GM12878 (cell line): ENCODE measurements around the gene EXOC7. TPM values are rescaled to one million over a fixed set of nuclear protein-coding genes. Genes with fewer than 3 reads are reported as not detected.

Source experiments
- ATAC-seq: fragments of 200-7000 bp; cut with Tn5 transposase; 3 replicates; pipeline ENCODE4 v1.9.1; 2020; ENCODE audit warnings: mild to moderate bottlenecking, moderate library complexity
- BruUV-seq: library from RNA; stranded (reverse); fragments of 400-500 nt; replicated peaks from 2 replicates; lab custom pipeline; 2021; lab: Mats Ljungman, UMichigan
- CTCF ChIA-PET: fragments of 300-600 bp; sonication (Branson Sonifier 250); formaldehyde crosslinking; extraction: SDS; loops from one replicate; lab custom pipeline; 2021; ENCODE audit warnings: inconsistent platforms; lab: Yijun Ruan, JAX
- POLR2A ChIA-PET: fragments of 350-600 bp; formaldehyde crosslinking; extraction: SDS; loops from one replicate; lab custom pipeline; 2021; ENCODE audit warnings: inconsistent platforms; lab: Charles Lee
- RAD21 ChIA-PET: fragments of 300-600 bp; sonication (Branson Sonifier 250); formaldehyde crosslinking; loops from one replicate; lab custom pipeline; 2023; ENCODE audit warnings: antibody characterized with exemption; ENCODE audit not compliant: unreplicated experiment; lab: Charles Lee
- SMC1A ChIA-PET: fragments of 300-600 bp; sonication (Branson Sonifier 250); formaldehyde crosslinking; loops from one replicate; lab custom pipeline; 2023; ENCODE audit not compliant: unreplicated experiment, uncharacterized antibody; lab: Charles Lee
- DNase-seq: peaks from one replicate; pipeline ENCODE4 v3.0.0-alpha.2; 2011; ENCODE audit warnings: low read depth, low spot score
- FAIRE-seq: peaks from 3 replicates; lab custom pipeline; 2011; peaks lifted over from hg19 to GRCh38; lab: Jason Lieb, UNC
- H2AFZ ChIP-seq: 2 replicates; pipeline ENCODE4 v1.6.0; 2011; ENCODE audit warnings: low read depth, low read length, control low read depth; ENCODE audit not compliant: control insufficient read depth
- H3K27ac ChIP-seq: 2 replicates; pipeline ENCODE4 v1.5.1; 2011; ENCODE audit warnings: control low read depth; ENCODE audit not compliant: control insufficient read depth, insufficient read depth
- H3K27me3 ChIP-seq, 2 experiments: replicated peaks in 1 of 2; 2 replicates each; pipeline versions ENCODE4 v1.6.0 to v1.6.1; 2011; ENCODE audit warnings: low read length in 1 of 2; ENCODE audit not compliant: control insufficient read depth in 2 of 2, insufficient read depth in 2 of 2
- H3K36me3 ChIP-seq, 2 experiments: 2 replicates each; pipeline ENCODE4 v1.5.1; 2011; ENCODE audit warnings: low read length in 1 of 2; ENCODE audit not compliant: control insufficient read depth in 2 of 2, insufficient read depth in 2 of 2
- H3K4me1 ChIP-seq: 2 replicates; pipeline ENCODE4 v1.6.1; 2011; ENCODE audit warnings: mild to moderate bottlenecking, low read length, moderate library complexity, mixed read lengths; ENCODE audit not compliant: control insufficient read depth, insufficient read depth
- H3K4me2 ChIP-seq: 2 replicates; pipeline ENCODE4 v1.6.0; 2011; ENCODE audit warnings: control low read depth; ENCODE audit not compliant: control insufficient read depth, insufficient read depth
- H3K4me3 ChIP-seq: fragments of 200-600 bp; sonication (generic); 2 replicates; pipeline ENCODE4 v1.5.1; 2016
- H3K79me2 ChIP-seq: 2 replicates; pipeline ENCODE4 v1.6.0; 2011; ENCODE audit warnings: low read length; ENCODE audit not compliant: control insufficient read depth, insufficient read depth
- H3K9ac ChIP-seq: 2 replicates; pipeline ENCODE4 v1.8.0; 2011; ENCODE audit warnings: low read length, control low read depth, mixed read lengths; ENCODE audit not compliant: control insufficient read depth, insufficient read depth
- H3K9me3 ChIP-seq: replicated peaks from 3 replicates; pipeline ENCODE4 v1.5.1; 2011; ENCODE audit warnings: mild to moderate bottlenecking, low read length; ENCODE audit not compliant: control insufficient read depth, insufficient read depth
- H4K20me1 ChIP-seq: 2 replicates; pipeline ENCODE4 v1.6.0; 2011; ENCODE audit not compliant: control insufficient read depth, insufficient read depth
- CHD2 ChIP-seq: IDR thresholded peaks from 2 replicates; pipeline ENCODE4 v1.6.1; 2011; ENCODE audit warnings: low read depth, low read length, improper control_type of control experiment, borderline replicate concordance
- CTCF ChIP-seq, 3 experiments: IDR thresholded peaks in 2 of 3; conservative IDR thresholded peaks in 1 of 3; 2 replicates each; pipeline ENCODE4 v1.5.1; 2011; ENCODE audit warnings: low read depth in 3 of 3, low read length in 3 of 3, mild to moderate bottlenecking in 3 of 3, control low read depth in 2 of 3, moderate library complexity in 2 of 3, inconsistent platforms in 1 of 3, mixed read lengths in 1 of 3; ENCODE audit not compliant: control insufficient read depth in 2 of 3, insufficient read depth in 1 of 3; ENCODE audit errors: extremely low read depth in 1 of 3
- HDAC6 ChIP-seq: fragments of 200-600 bp; sonication (generic); IDR thresholded peaks from one replicate; pipeline ENCODE4 v1.8.0; 2017; ENCODE audit warnings: antibody characterized with exemption; ENCODE audit not compliant: unreplicated experiment
- POLR2AphosphoS5 ChIP-seq: IDR thresholded peaks from 2 replicates; pipeline ENCODE4 v1.6.1; 2011; ENCODE audit warnings: mild to moderate bottlenecking, low read length, inconsistent platforms
- SRF ChIP-seq, 2 experiments: IDR thresholded peaks; 2 replicates each; pipeline ENCODE4 v1.6.1; 2011; ENCODE audit warnings: low read depth in 2 of 2, low read length in 2 of 2, mild to moderate bottlenecking in 1 of 2, moderate library complexity in 1 of 2
- TCF3 ChIP-seq: IDR thresholded peaks from 2 replicates; pipeline ENCODE4 v1.6.1; 2012; ENCODE audit warnings: low read depth, mild to moderate bottlenecking, low read length, borderline replicate concordance; ENCODE audit not compliant: insufficient read depth
- WGBS: methylation state at CpG from one replicate; pipeline ENCODE4 v1.1.6; 2016; ENCODE audit warnings: low lambda C conversion rate; ENCODE audit not compliant: insufficient replicate concordance, insufficient coverage; ENCODE audit errors: missing lambda C conversion rate; 5-methylcytosine and 5-hydroxymethylcytosine counted together
- in situ Hi-C: fragments of 300-500 bp; cut with MboI; formaldehyde crosslinking; loops from 9 replicates; pipeline ENCODE4 v1.14.3; 2018; ENCODE audit warnings: mixed read lengths
- intact Hi-C: fragments of 100-400 bp; cut with micrococcal nuclease; formaldehyde crosslinking; loops from one replicate; pipeline ENCODE4 v1.14.2; 2022; ENCODE audit not compliant: unreplicated experiment
- polyA plus RNA-seq, 11 experiments: library from polyadenylated mRNA; depleted of rRNA in 4 of 11; unstranded in 6 of 11; stranded (reverse) in 5 of 11; fragments of >200 nt; fragmentation: Nextera tagmentation in 4 of 11; fragmentation: Illumina TruSeq in 1 of 11; extraction: Ambion mirVana in 4 of 11; extraction: Trizol in 1 of 11; gene quantifications; 1 replicate in 1 of 11; 2 replicates in 10 of 11; pipeline versions ENCODE4 v1.2.1 to v1.2.3, GENCODE V29; 2011 to 2016; ENCODE audit warnings: inconsistent platforms in 2 of 11, missing spikeins in 2 of 11, low read depth in 1 of 11
- total RNA-seq, 4 experiments: library from RNA; depleted of rRNA in 3 of 4; stranded (reverse); fragments of >200 nt in 3 of 4; fragmentation: Illumina TruSeq in 1 of 4; extraction: Trizol in 1 of 4; gene quantifications; 2 replicates each; pipeline versions ENCODE4 v1.2.1 to v1.2.3, GENCODE V29; 2013 to 2021
- TF ChIP-seq, protein P1 (sequence below): fragments of 450-650 bp; IDR thresholded peaks from 2 replicates; pipeline ENCODE4 v1.6.1; 2017; ENCODE audit warnings: mild to moderate bottlenecking, moderate library complexity

EXOC7 gene
- total and polyA plus RNA-seq, 10 of the 15 experiments (the other 5 are each of a cell fraction or from before 2014, with no cell fraction given): 18.8 to 71.3 (median 48.2) TPM

DNA sequence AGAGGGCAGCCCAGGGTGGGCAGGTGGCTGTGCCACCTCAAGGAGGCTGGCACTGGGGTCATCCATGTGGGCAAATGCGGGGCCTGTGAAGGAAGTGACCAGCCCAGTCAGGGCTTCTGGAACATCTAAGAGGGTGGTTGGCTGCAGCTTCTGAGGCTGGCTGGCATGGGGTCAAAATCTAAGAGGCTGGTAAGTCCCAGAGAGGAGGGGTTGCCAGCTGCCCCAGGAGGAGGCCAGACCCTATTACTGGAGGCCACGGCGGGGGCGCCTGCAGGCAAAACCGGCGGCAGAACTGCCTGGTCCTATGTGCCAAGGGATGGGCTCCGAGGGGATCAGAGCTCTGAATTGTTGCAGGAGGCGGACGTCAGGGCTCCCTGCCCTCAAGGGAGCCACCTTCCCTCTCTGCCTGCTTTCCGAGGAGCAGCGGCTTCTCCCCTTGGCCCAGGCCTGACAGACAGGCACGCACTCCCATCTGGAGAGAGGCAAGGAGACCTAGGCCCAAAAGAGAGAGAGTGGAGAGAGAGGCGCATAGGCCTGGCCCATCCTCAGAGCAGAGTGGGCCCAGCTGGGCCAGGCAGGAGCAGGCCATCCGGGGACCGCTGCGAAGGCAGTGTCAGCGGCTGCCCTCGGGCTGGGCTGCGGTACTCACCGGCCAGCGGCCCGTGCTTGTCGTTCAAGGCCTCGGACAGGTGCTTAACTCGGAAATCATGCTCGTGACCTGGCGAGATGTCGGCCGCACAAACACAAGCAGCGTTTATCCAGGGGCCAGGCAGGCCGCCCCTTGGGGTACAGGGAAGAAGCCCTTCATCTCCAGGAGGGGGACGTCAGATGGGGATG is 13.7 kb downstream of the EXOC7 start:
- WGBS: 91% methylated on average over 23 of the region's 32 CpGs
- H2AFZ ChIP-seq: no peak overlapping the region
- H4K20me1 ChIP-seq: no peaks in the 10 kb centered on the region
- no peak overlapping the region for H3K27ac ChIP-seq
- no peak overlapping the region for H3K9ac ChIP-seq
- no peaks in the 10 kb centered on the region for H3K27me3 ChIP-seq
- DNase-seq (no peak), ATAC-seq (no peak), FAIRE-seq (no peak)
- RAD21 ChIA-PET: no interaction called here
- intact Hi-C loops: no loop called here
- H3K4me3 ChIP-seq: no peak overlapping the region
- no peak for TF ChIP-seq SRF (IDR thresholded peaks at IDR 0.05; ENCODE audit: low read depth in 2 of 2, low read length in 2 of 2)
- no peak for TF ChIP-seq TCF3
- TF ChIP-seq CHD2: no peak
- TF ChIP-seq POLR2AphosphoS5: no peak
- no peak for TF ChIP-seq CTCF (IDR thresholded peaks at IDR 0.05 in 2 of 3, conservative IDR thresholded peaks at IDR 0.05 in 1 of 3; ENCODE audit: control insufficient read depth in 2 of 3, extremely low read depth in 1 of 3, insufficient read depth in 1 of 3, low read depth in 3 of 3, low read length in 3 of 3)
- TF ChIP-seq HDAC6: no peak
- TF ChIP-seq, protein P1, sequence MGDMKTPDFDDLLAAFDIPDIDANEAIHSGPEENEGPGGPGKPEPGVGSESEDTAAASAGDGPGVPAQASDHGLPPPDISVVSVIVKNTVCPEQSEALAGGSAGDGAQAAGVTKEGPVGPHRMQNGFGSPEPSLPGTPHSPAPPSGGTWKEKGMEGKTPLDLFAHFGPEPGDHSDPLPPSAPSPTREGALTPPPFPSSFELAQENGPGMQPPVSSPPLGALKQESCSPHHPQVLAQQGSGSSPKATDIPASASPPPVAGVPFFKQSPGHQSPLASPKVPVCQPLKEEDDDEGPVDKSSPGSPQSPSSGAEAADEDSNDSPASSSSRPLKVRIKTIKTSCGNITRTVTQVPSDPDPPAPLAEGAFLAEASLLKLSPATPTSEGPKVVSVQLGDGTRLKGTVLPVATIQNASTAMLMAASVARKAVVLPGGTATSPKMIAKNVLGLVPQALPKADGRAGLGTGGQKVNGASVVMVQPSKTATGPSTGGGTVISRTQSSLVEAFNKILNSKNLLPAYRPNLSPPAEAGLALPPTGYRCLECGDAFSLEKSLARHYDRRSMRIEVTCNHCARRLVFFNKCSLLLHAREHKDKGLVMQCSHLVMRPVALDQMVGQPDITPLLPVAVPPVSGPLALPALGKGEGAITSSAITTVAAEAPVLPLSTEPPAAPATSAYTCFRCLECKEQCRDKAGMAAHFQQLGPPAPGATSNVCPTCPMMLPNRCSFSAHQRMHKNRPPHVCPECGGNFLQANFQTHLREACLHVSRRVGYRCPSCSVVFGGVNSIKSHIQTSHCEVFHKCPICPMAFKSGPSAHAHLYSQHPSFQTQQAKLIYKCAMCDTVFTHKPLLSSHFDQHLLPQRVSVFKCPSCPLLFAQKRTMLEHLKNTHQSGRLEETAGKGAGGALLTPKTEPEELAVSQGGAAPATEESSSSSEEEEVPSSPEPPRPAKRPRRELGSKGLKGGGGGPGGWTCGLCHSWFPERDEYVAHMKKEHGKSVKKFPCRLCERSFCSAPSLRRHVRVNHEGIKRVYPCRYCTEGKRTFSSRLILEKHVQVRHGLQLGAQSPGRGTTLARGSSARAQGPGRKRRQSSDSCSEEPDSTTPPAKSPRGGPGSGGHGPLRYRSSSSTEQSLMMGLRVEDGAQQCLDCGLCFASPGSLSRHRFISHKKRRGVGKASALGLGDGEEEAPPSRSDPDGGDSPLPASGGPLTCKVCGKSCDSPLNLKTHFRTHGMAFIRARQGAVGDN: no peak
- POLR2A ChIA-PET: interaction anchor here (0.6 kb wide), 1 partner anchor 98 kb away, joined by 3 read pairs; no protein-coding TSS in a partner anchor
- H3K4me1 ChIP-seq: no peaks in the 10 kb centered on the region
- no peak overlapping the region for H3K4me2 ChIP-seq
- CTCF ChIA-PET: no interaction called here
- no peaks in the 10 kb centered on the region for H3K9me3 ChIP-seq
- in situ Hi-C loops: no loop called here
- peaks cover 9 to 25% of the 10 kb centered on the region in 2 experiments; a peak in 3 of 4 replicates for H3K36me3 ChIP-seq
- no TSS peak for BruUV-seq
- H3K79me2 ChIP-seq: no peaks in the 10 kb centered on the region
- SMC1A ChIA-PET: no interaction called here
